ENCODE measurements around the gene QSOX2. TPM values are rescaled to one million over a fixed set of nuclear protein-coding genes. Genes with fewer than 3 reads are reported as not detected.

The QSOX2 gene
- total and polyA plus RNA-seq, 4 donors: 0.79 to 12.7 (median 4.3) TPM

GRCh38 chr9:136199391-136200288 is 46.0 kb downstream of the QSOX2 start:
- no peaks in the 10 kb centered on the region for H3K36me3 ChIP-seq (ENCODE audit: control insufficient read depth in 4 of 4, insufficient read depth in 3 of 4, low read depth in 1 of 4, low read length in 3 of 4)
- TF ChIP-seq EGR1 (IDR thresholded peaks at IDR 0.05; ENCODE audit: low read depth in 2 of 2): no peak
- no peak for TF ChIP-seq RXRA (IDR thresholded peaks at IDR 0.05)
- TF ChIP-seq, protein P1, sequence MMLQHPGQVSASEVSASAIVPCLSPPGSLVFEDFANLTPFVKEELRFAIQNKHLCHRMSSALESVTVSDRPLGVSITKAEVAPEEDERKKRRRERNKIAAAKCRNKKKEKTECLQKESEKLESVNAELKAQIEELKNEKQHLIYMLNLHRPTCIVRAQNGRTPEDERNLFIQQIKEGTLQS (IDR thresholded peaks at IDR 0.05): no peak
- TF ChIP-seq YY1 (IDR thresholded peaks at IDR 0.05): no peak
- TF ChIP-seq TAF1 (conservative IDR thresholded peaks at IDR 0.05): no peak
- TF ChIP-seq REST (IDR thresholded peaks at IDR 0.05): no peak
- DNase-seq (ENCODE audit: low spot score): no peak
- 16% methylated on average over 71 of the region's 71 CpGs for WGBS
- H3K9ac ChIP-seq (ENCODE audit: low read depth in 1 of 2, low read length in 2 of 2): no peak overlapping the region
- H3K27ac ChIP-seq (ENCODE audit: low read depth in 1 of 2, low read length in 2 of 2): no peak overlapping the region
- H3K9me3 ChIP-seq (ENCODE audit: control insufficient read depth in 4 of 4, low read length in 3 of 4): no peaks in the 10 kb centered on the region
- H3K27me3 ChIP-seq (ENCODE audit: control insufficient read depth in 4 of 4, insufficient read depth in 4 of 4, low read length in 3 of 4): peaks cover 3 to 72% (median 15%) of the 10 kb centered on the region in 4 donors
- H3K4me1 ChIP-seq (ENCODE audit: control insufficient read depth in 4 of 4, insufficient read depth in 4 of 4, low read length in 3 of 4): peaks cover 0 to 7% (median 0%) of the 10 kb centered on the region in 4 donors
- no peak overlapping the region for H3K4me3 ChIP-seq (ENCODE audit: low read depth in 1 of 3, low read length in 3 of 3)

DNA sequence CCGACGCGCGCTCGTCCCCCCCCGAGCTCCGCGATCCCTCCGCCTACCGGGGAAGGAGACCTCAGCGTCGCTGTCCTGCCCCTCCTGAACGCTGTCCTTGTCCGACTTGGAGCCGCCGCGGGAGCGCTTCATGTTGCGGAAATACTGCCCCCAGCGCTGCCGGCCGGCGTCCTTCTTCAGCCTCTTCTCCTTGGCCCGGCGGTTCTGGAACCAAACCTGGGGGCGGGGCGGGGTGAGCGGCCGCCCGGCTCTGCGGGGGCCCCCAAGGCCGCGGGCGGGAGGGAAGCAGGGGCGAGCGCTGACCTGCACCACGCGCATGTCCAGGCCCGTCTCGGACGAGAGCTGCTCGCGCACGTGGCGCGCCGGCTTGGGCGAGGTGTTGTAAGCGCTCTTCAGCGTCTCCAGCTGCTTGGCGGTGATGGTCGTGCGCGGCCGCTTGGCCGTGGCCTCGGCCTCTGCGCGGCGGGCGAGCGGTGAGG is 47.0 kb downstream of the QSOX2 start:
- no peaks in the 10 kb centered on the region for H3K9me3 ChIP-seq (ENCODE audit: control insufficient read depth in 4 of 4, low read length in 3 of 4)
- no peak for DNase-seq (ENCODE audit: low spot score)
- no peak for TF ChIP-seq TAF1 (conservative IDR thresholded peaks at IDR 0.05)
- TF ChIP-seq, protein P2, sequence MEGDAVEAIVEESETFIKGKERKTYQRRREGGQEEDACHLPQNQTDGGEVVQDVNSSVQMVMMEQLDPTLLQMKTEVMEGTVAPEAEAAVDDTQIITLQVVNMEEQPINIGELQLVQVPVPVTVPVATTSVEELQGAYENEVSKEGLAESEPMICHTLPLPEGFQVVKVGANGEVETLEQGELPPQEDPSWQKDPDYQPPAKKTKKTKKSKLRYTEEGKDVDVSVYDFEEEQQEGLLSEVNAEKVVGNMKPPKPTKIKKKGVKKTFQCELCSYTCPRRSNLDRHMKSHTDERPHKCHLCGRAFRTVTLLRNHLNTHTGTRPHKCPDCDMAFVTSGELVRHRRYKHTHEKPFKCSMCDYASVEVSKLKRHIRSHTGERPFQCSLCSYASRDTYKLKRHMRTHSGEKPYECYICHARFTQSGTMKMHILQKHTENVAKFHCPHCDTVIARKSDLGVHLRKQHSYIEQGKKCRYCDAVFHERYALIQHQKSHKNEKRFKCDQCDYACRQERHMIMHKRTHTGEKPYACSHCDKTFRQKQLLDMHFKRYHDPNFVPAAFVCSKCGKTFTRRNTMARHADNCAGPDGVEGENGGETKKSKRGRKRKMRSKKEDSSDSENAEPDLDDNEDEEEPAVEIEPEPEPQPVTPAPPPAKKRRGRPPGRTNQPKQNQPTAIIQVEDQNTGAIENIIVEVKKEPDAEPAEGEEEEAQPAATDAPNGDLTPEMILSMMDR (IDR thresholded peaks at IDR 0.05; ENCODE audit: low read depth, low read length, missing input control): no peak
- TF ChIP-seq SP1 (IDR thresholded peaks at IDR 0.05): no peak
- TF ChIP-seq HNF4A (conservative IDR thresholded peaks at IDR 0.05): no peak
- no peak for TF ChIP-seq YY1 (IDR thresholded peaks at IDR 0.05)
- no peak for TF ChIP-seq HNF4G (IDR thresholded peaks at IDR 0.05)
- no peak for TF ChIP-seq RXRA (IDR thresholded peaks at IDR 0.05)
- TF ChIP-seq, protein P1 (IDR thresholded peaks at IDR 0.05): no peak
- TF ChIP-seq JUND (IDR thresholded peaks at IDR 0.05): no peak
- TF ChIP-seq NR2F2 (IDR thresholded peaks at IDR 0.05): no peak
- TF ChIP-seq FOXA2 (IDR thresholded peaks at IDR 0.05): no peak
- TF ChIP-seq EGR1 (IDR thresholded peaks at IDR 0.05; ENCODE audit: low read depth in 2 of 2): no peak
- no peak for TF ChIP-seq RAD21 (IDR thresholded peaks at IDR 0.05)
- TF ChIP-seq, protein P3, sequence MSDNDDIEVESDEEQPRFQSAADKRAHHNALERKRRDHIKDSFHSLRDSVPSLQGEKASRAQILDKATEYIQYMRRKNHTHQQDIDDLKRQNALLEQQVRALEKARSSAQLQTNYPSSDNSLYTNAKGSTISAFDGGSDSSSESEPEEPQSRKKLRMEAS (IDR thresholded peaks at IDR 0.05): no peak
- no peak for TF ChIP-seq REST (IDR thresholded peaks at IDR 0.05)
- TF ChIP-seq FOXA1 (IDR thresholded peaks at IDR 0.05): no peak
- TF ChIP-seq, protein P4, sequence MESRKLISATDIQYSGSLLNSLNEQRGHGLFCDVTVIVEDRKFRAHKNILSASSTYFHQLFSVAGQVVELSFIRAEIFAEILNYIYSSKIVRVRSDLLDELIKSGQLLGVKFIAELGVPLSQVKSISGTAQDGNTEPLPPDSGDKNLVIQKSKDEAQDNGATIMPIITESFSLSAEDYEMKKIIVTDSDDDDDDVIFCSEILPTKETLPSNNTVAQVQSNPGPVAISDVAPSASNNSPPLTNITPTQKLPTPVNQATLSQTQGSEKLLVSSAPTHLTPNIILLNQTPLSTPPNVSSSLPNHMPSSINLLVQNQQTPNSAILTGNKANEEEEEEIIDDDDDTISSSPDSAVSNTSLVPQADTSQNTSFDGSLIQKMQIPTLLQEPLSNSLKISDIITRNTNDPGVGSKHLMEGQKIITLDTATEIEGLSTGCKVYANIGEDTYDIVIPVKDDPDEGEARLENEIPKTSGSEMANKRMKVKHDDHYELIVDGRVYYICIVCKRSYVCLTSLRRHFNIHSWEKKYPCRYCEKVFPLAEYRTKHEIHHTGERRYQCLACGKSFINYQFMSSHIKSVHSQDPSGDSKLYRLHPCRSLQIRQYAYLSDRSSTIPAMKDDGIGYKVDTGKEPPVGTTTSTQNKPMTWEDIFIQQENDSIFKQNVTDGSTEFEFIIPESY (IDR thresholded peaks at IDR 0.05): no peak
- TF ChIP-seq GABPA (IDR thresholded peaks at IDR 0.05 in 1 of 2, conservative IDR thresholded peaks at IDR 0.05 in 1 of 2): no peak
- peaks cover 3 to 73% (median 13%) of the 10 kb centered on the region in 4 donors for H3K27me3 ChIP-seq (ENCODE audit: control insufficient read depth in 4 of 4, insufficient read depth in 4 of 4, low read length in 3 of 4)
- no peak overlapping the region for H3K27ac ChIP-seq (ENCODE audit: low read depth in 1 of 2, low read length in 2 of 2)
- WGBS: 4% methylated on average over 62 of the region's 62 CpGs
- H3K9ac ChIP-seq (ENCODE audit: low read depth in 1 of 2, low read length in 2 of 2): no peak overlapping the region
- no peak overlapping the region for H3K4me3 ChIP-seq (ENCODE audit: low read depth in 1 of 3, low read length in 3 of 3)
- H3K4me1 ChIP-seq (ENCODE audit: control insufficient read depth in 4 of 4, insufficient read depth in 4 of 4, low read length in 3 of 4): peaks cover 0 to 7% (median 0%) of the 10 kb centered on the region in 4 donors
- H3K36me3 ChIP-seq (ENCODE audit: control insufficient read depth in 4 of 4, insufficient read depth in 3 of 4, low read depth in 1 of 4, low read length in 3 of 4): no peaks in the 10 kb centered on the region

Measured in liver (tissue), 9 donors.